ENCODE data around the gene SLC5A11. TPM values are rescaled to one million over a fixed set of nuclear protein-coding genes. Genes with fewer than 3 reads are reported as not detected.

The SLC5A11 gene
- total RNA-seq, 1 experiment from 2014 or later: 0.22 TPM

- Histone ChIP-seq H3K79me1 (ENCODE audit: insufficient read depth, low read depth, low read length, poor library complexity, severe bottlenecking) (no peaks in the 10 kb centered on the region), H3K18ac (ENCODE audit: insufficient read length, low read depth, low read length) (no peak overlapping the region), H3K27ac (ENCODE audit: insufficient read length, low read depth, low read length) (no peak overlapping the region), H3K9me3 (ENCODE audit: control insufficient read depth, low read depth, low read length) (no peaks in the 10 kb centered on the region), H3K27me3 (ENCODE audit: insufficient read depth, low read length) (no peaks in the 10 kb centered on the region), H3K4me1 (ENCODE audit: insufficient read depth, low read length) (no peaks in the 10 kb centered on the region), H2AFZ (ENCODE audit: low read length) (no peak overlapping the region), H2AK5ac (ENCODE audit: insufficient read length, low read length) (no peak overlapping the region), H4K8ac (replicated peaks; ENCODE audit: insufficient read length, low read depth, low read length) (no peak overlapping the region), H3K23me2 (ENCODE audit: insufficient read length, low read depth, low read length, poor library complexity, severe bottlenecking) (no peaks in the 10 kb centered on the region), H2BK15ac (ENCODE audit: low read depth, low read length) (no peak overlapping the region), H3K4ac (ENCODE audit: low read depth, low read length) (no peak overlapping the region), H4K91ac (ENCODE audit: insufficient read length, low read depth, low read length) (no peak overlapping the region), H3K79me2 (ENCODE audit: insufficient read depth, low read length) (no peaks in the 10 kb centered on the region), H3K14ac (ENCODE audit: insufficient read depth, low read length) (no peak overlapping the region), H3K56ac (ENCODE audit: insufficient read length, low read depth, low read length) (no peak overlapping the region), H4K5ac (ENCODE audit: insufficient read length, low read depth, low read length) (no peak overlapping the region), H2BK5ac (ENCODE audit: insufficient read length, low read length) (no peak overlapping the region), H3T11ph (ENCODE audit: low read length) (no peak overlapping the region), H4K20me1 (ENCODE audit: control insufficient read depth, insufficient read depth, insufficient read length) (no peaks in the 10 kb centered on the region), H2BK120ac (ENCODE audit: low read depth, low read length, poor library complexity, severe bottlenecking) (no peak overlapping the region), H3K9ac (ENCODE audit: extremely low read depth, insufficient read length, low read length) (no peak overlapping the region), H3K4me2 (ENCODE audit: insufficient read depth, insufficient read length, low read length) (no peak overlapping the region), H2BK20ac (ENCODE audit: low read depth, low read length, poor library complexity, severe bottlenecking) (no peak overlapping the region), H3K23ac (ENCODE audit: insufficient read length, low read depth, low read length) (no peak overlapping the region), H2BK12ac (ENCODE audit: insufficient read length, low read depth, low read length) (no peak overlapping the region)
- no peak for TF ChIP-seq CTCF (conservative IDR thresholded peaks at IDR 0.05)
- H3K9me3 Mint-ChIP-seq: no peaks in the 10 kb centered on the region
- no peak for DNase-seq
- no peak overlapping the region for H3K4me3 Mint-ChIP-seq
- H3K27me3 Mint-ChIP-seq (ENCODE audit: low read depth): peaks cover 2% of the 10 kb centered on the region; the same call in 1 of the 2 replicates
- peaks cover 6 to 11% of the 10 kb centered on the region in 2 experiments; a peak in 3 of 4 replicates for H3K4me1 Mint-ChIP-seq
- H3K27ac Mint-ChIP-seq: peak overlapping the region in 1 of 3 experiments; percentile 77; a peak in 2 of 7 replicates
- peaks cover 16 to 40% (median 24%) of the 10 kb centered on the region in 3 experiments; a peak in 6 of 7 replicates for H3K36me3 Mint-ChIP-seq (ENCODE audit: insufficient read depth in 1 of 3, low read depth in 3 of 3)
- no CpG with 5 or more reads among the region's 6 CpGs for WGBS (ENCODE audit: extremely low coverage, insufficient read length, low lambda C conversion rate)
Observed at GRCh38 chr16:24917236-24917635, 71.5 kb downstream of the SLC5A11 start.

Data from H9 (cell line).